Measurements from ENCODE around the gene GNAQ.
A peak's percentile ranks its signal among the peaks of the same experiment; 100 is the strongest.

GNAQ gene

DNA sequence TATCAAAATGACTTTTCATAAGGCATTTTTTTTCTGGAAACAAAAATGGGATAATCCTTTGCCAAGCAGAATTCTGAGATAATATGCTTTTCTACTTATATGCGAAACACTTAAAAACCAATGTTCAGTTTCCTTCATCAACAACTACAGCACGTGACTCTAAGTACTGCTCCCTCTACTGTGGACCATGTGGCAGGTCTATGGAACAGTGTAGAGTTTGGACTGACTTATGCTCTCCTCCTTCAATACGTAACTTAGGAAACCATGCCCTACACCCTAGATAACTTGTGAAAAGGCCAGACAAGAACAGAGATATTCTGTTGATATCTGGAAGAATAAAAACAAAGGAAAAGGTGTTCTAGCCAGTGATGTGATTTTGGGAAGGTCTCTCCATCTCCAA is 272.2 kb downstream of the GNAQ start:
- Histone ChIP-seq H4K91ac (ENCODE audit: low read length) (no peak overlapping the region), H3K9me3 (ENCODE audit: control insufficient read depth, low read length) (peaks cover 6% of the 10 kb centered on the region), H3K9ac (ENCODE audit: low read length) (no peak overlapping the region), H3K18ac (ENCODE audit: low read depth in 1 of 2, low read length in 2 of 2) (no peak overlapping the region), H3K79me1 (replicated peaks; ENCODE audit: low read length, poor library complexity, severe bottlenecking) (peaks cover 2% of the 10 kb centered on the region), H3K23ac (ENCODE audit: low read length in 2 of 2) (no peak overlapping the region), H3K27ac (ENCODE audit: low read length, poor library complexity, severe bottlenecking) (no peak overlapping the region), H2BK12ac (ENCODE audit: low read length in 2 of 2) (no peak overlapping the region), H3K4ac (ENCODE audit: low read depth in 1 of 2, low read length in 2 of 2) (no peak overlapping the region), H3K4me3 (ENCODE audit: insufficient read depth in 1 of 2, low read depth in 1 of 2, low read length in 2 of 2) (no peak overlapping the region), H3K14ac (ENCODE audit: low read length in 2 of 2) (no peak overlapping the region), H2AK5ac (ENCODE audit: low read length, severe bottlenecking) (no peak overlapping the region), H2BK15ac (ENCODE audit: low read depth, poor library complexity, severe bottlenecking) (no peak overlapping the region), H2AFZ (ENCODE audit: low read depth, low read length) (no peak overlapping the region), H3K36me3 (ENCODE audit: control insufficient read depth in 1 of 2, insufficient read depth in 2 of 2, low read depth in 1 of 2, low read length in 2 of 2) (peaks cover 3% of the 10 kb centered on the region in 2 experiments), H3K4me2 (ENCODE audit: low read length, poor library complexity, severe bottlenecking) (no peak overlapping the region), H3K4me1 (ENCODE audit: control insufficient read depth, insufficient read depth, low read depth, low read length) (no peaks in the 10 kb centered on the region), H2BK120ac (ENCODE audit: low read depth, low read length) (no peak overlapping the region), H4K8ac (ENCODE audit: low read length) (no peak overlapping the region), H3K27me3 (ENCODE audit: control insufficient read depth in 1 of 2, insufficient read depth in 1 of 2, low read length in 2 of 2) (no peaks in the 10 kb centered on the region), H2BK5ac (ENCODE audit: low read depth, low read length, poor library complexity, severe bottlenecking) (no peak overlapping the region)
- DNase-seq: no peak
- WGBS: 100% methylated on average over 2 of the region's 3 CpGs

DNA sequence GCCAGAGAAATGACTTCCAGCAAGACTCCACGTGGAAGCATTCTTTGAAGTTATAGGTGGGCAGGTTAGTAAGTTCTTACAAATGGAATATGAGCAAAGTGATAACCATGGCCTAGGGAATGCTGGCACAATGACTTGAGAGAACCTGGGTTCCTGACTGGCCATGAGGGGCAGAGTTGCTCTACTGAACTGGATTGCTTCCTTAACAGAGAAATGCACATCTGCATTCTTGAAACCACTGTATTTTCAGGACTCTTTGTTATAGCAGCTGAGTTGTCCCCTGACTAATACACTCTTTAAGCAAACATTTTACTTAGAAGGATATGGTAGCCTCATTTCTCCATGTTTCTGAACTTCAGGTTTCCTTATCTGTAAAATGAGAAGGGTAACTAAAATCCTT is 275.2 kb downstream of the GNAQ start:
- Histone ChIP-seq H3K18ac (ENCODE audit: low read depth in 1 of 2, low read length in 2 of 2) (no peak overlapping the region), H3K4me1 (ENCODE audit: control insufficient read depth, insufficient read depth, low read depth, low read length) (no peaks in the 10 kb centered on the region), H3K4me2 (ENCODE audit: low read length, poor library complexity, severe bottlenecking) (no peak overlapping the region), H2BK12ac (ENCODE audit: low read length in 2 of 2) (no peak overlapping the region), H3K27me3 (ENCODE audit: control insufficient read depth in 1 of 2, insufficient read depth in 1 of 2, low read length in 2 of 2) (no peaks in the 10 kb centered on the region), H3K4me3 (ENCODE audit: insufficient read depth in 1 of 2, low read depth in 1 of 2, low read length in 2 of 2) (no peak overlapping the region), H3K27ac (ENCODE audit: low read length, poor library complexity, severe bottlenecking) (no peak overlapping the region), H3K36me3 (ENCODE audit: control insufficient read depth in 1 of 2, insufficient read depth in 2 of 2, low read depth in 1 of 2, low read length in 2 of 2) (peaks cover 6 to 12% of the 10 kb centered on the region in 2 experiments), H2BK15ac (ENCODE audit: low read depth, poor library complexity, severe bottlenecking) (no peak overlapping the region), H3K4ac (ENCODE audit: low read depth in 1 of 2, low read length in 2 of 2) (no peak overlapping the region), H3K14ac (ENCODE audit: low read length in 2 of 2) (no peak overlapping the region), H3K23ac (ENCODE audit: low read length in 2 of 2) (no peak overlapping the region), H2AFZ (ENCODE audit: low read depth, low read length) (no peak overlapping the region), H2BK120ac (ENCODE audit: low read depth, low read length) (no peak overlapping the region), H2AK5ac (ENCODE audit: low read length, severe bottlenecking) (no peak overlapping the region), H2BK5ac (ENCODE audit: low read depth, low read length, poor library complexity, severe bottlenecking) (no peak overlapping the region), H3K79me1 (replicated peaks; ENCODE audit: low read length, poor library complexity, severe bottlenecking) (peaks cover 6% of the 10 kb centered on the region), H4K8ac (ENCODE audit: low read length) (no peak overlapping the region), H3K9me3 (ENCODE audit: control insufficient read depth, low read length) (peaks cover 6% of the 10 kb centered on the region), H4K91ac (ENCODE audit: low read length) (no peak overlapping the region), H3K9ac (ENCODE audit: low read length) (no peak overlapping the region)
- 67% methylated on average over 1 of the region's 1 CpG for WGBS
- no peak for DNase-seq

DNA sequence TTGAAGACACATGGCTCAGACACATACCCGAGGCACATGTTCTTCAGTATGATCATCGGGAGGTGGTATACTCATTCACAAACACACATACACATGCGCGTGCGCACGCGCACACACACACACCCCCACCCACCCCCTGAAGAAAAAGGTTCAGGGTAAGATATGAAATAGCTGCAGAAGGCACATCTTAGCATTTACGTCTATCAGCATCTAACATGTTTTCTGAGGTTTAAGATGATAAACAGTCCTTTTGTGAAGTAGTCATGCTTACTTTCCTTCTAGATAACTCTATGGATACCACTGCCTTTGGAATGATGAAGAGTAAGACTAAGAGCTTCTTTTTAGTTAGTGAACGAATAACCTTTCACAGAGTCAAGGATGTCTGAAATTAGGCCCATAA is 278.4 kb downstream of the GNAQ start:
- H3K27ac ChIP-seq (ENCODE audit: low read length, poor library complexity, severe bottlenecking): peak overlapping the region; percentile 52
- DNase-seq: no peak
- no peaks in the 10 kb centered on the region for H3K27me3 ChIP-seq (ENCODE audit: control insufficient read depth in 1 of 2, insufficient read depth in 1 of 2, low read length in 2 of 2)
- H2BK5ac ChIP-seq (ENCODE audit: low read depth, low read length, poor library complexity, severe bottlenecking): no peak overlapping the region
- H2BK12ac ChIP-seq (ENCODE audit: low read length in 2 of 2): peak overlapping the region in 1 of 2 experiments; percentile 52
- H3K4ac ChIP-seq (ENCODE audit: low read depth in 1 of 2, low read length in 2 of 2): no peak overlapping the region
- H3K4me3 ChIP-seq (ENCODE audit: insufficient read depth in 1 of 2, low read depth in 1 of 2, low read length in 2 of 2): no peak overlapping the region
- no peak overlapping the region for H3K23ac ChIP-seq (ENCODE audit: low read length in 2 of 2)
- H3K14ac ChIP-seq (ENCODE audit: low read length in 2 of 2): no peak overlapping the region
- peaks cover 6% of the 10 kb centered on the region for H3K9me3 ChIP-seq (ENCODE audit: control insufficient read depth, low read length)
- peaks cover 6 to 12% of the 10 kb centered on the region in 2 experiments for H3K36me3 ChIP-seq (ENCODE audit: control insufficient read depth in 1 of 2, insufficient read depth in 2 of 2, low read depth in 1 of 2, low read length in 2 of 2)
- H2BK15ac ChIP-seq (ENCODE audit: low read depth, poor library complexity, severe bottlenecking): no peak overlapping the region
- no peak overlapping the region for H4K8ac ChIP-seq (ENCODE audit: low read length)
- no peak overlapping the region for H3K9ac ChIP-seq (ENCODE audit: low read length)
- H4K91ac ChIP-seq (ENCODE audit: low read length): no peak overlapping the region
- H2BK120ac ChIP-seq (ENCODE audit: low read depth, low read length): no peak overlapping the region
- H2AFZ ChIP-seq (ENCODE audit: low read depth, low read length): no peak overlapping the region
- H3K79me1 ChIP-seq (replicated peaks; ENCODE audit: low read length, poor library complexity, severe bottlenecking): peaks cover 12% of the 10 kb centered on the region
- WGBS: no CpG with 5 or more reads among the region's 9 CpGs
- no peak overlapping the region for H3K18ac ChIP-seq (ENCODE audit: low read depth in 1 of 2, low read length in 2 of 2)
- H2AK5ac ChIP-seq (ENCODE audit: low read length, severe bottlenecking): no peak overlapping the region
- no peaks in the 10 kb centered on the region for H3K4me1 ChIP-seq (ENCODE audit: control insufficient read depth, insufficient read depth, low read depth, low read length)
- H3K4me2 ChIP-seq (ENCODE audit: low read length, poor library complexity, severe bottlenecking): no peak overlapping the region

GRCh38 chr9:77752554-77752953 is 279.1 kb downstream of the GNAQ start:
- H3K4me3 ChIP-seq (ENCODE audit: insufficient read depth in 1 of 2, low read depth in 1 of 2, low read length in 2 of 2): no peak overlapping the region
- no peak overlapping the region for H3K18ac ChIP-seq (ENCODE audit: low read depth in 1 of 2, low read length in 2 of 2)
- peaks cover 6% of the 10 kb centered on the region for H3K9me3 ChIP-seq (ENCODE audit: control insufficient read depth, low read length)
- H3K4me1 ChIP-seq (ENCODE audit: control insufficient read depth, insufficient read depth, low read depth, low read length): no peaks in the 10 kb centered on the region
- H3K9ac ChIP-seq (ENCODE audit: low read length): no peak overlapping the region
- no peak overlapping the region for H3K14ac ChIP-seq (ENCODE audit: low read length in 2 of 2)
- no peak overlapping the region for H3K23ac ChIP-seq (ENCODE audit: low read length in 2 of 2)
- no peak overlapping the region for H2BK15ac ChIP-seq (ENCODE audit: low read depth, poor library complexity, severe bottlenecking)
- H3K27ac ChIP-seq (ENCODE audit: low read length, poor library complexity, severe bottlenecking): peak overlapping the region; percentile 63
- no peak overlapping the region for H3K4me2 ChIP-seq (ENCODE audit: low read length, poor library complexity, severe bottlenecking)
- no peak overlapping the region for H2BK5ac ChIP-seq (ENCODE audit: low read depth, low read length, poor library complexity, severe bottlenecking)
- H4K8ac ChIP-seq (ENCODE audit: low read length): no peak overlapping the region
- peaks cover 13% of the 10 kb centered on the region for H3K79me1 ChIP-seq (replicated peaks; ENCODE audit: low read length, poor library complexity, severe bottlenecking)
- no peak overlapping the region for H3K4ac ChIP-seq (ENCODE audit: low read depth in 1 of 2, low read length in 2 of 2)
- no peak overlapping the region for H2BK12ac ChIP-seq (ENCODE audit: low read length in 2 of 2)
- H2BK120ac ChIP-seq (ENCODE audit: low read depth, low read length): no peak overlapping the region
- H3K27me3 ChIP-seq (ENCODE audit: control insufficient read depth in 1 of 2, insufficient read depth in 1 of 2, low read length in 2 of 2): no peaks in the 10 kb centered on the region
- H4K91ac ChIP-seq (ENCODE audit: low read length): no peak overlapping the region
- H2AK5ac ChIP-seq (ENCODE audit: low read length, severe bottlenecking): no peak overlapping the region
- WGBS: no CpG with 5 or more reads among the region's 1 CpG
- DNase-seq: peak; percentile 40
- H2AFZ ChIP-seq (ENCODE audit: low read depth, low read length): no peak overlapping the region
- peaks cover 6 to 12% of the 10 kb centered on the region in 2 experiments for H3K36me3 ChIP-seq (ENCODE audit: control insufficient read depth in 1 of 2, insufficient read depth in 2 of 2, low read depth in 1 of 2, low read length in 2 of 2)
